GM12892 (cell line): ENCODE data around the gene ABCA1.
A peak's percentile ranks its signal among the peaks of the same experiment; 100 is the strongest.
"Not testable (repeated sequence)": the region's sequence is repeated elsewhere in the genome, so short reads cannot be mapped to it uniquely, and the experiment has no call there.

ENCODE experiments used
- DNase-seq: peaks from one replicate; pipeline ENCODE4 v3.0.0; 2011; ENCODE audit not compliant: insufficient read length
- FAIRE-seq: peaks from 2 replicates; lab custom pipeline; 2011; peaks lifted over from hg19 to GRCh38; lab: Jason Lieb, UNC
- POLR2A ChIP-seq: IDR thresholded peaks from 2 replicates; pipeline ENCODE4 v1.6.1; 2011; ENCODE audit warnings: low read depth, low read length, control low read depth
- POLR2AphosphoS5 ChIP-seq: IDR thresholded peaks from 2 replicates; pipeline ENCODE4 v1.6.1; 2011; ENCODE audit warnings: low read depth, low read length, control low read depth
- TAF1 ChIP-seq: IDR thresholded peaks from 2 replicates; pipeline ENCODE4 v1.6.1; 2011; ENCODE audit warnings: low read depth, mild to moderate bottlenecking, control low read depth, low read length, borderline replicate concordance

Gene ABCA1

GRCh38 chr9:104775574-104775936, 152.4 kb downstream of the ABCA1 start:
- TF ChIP-seq POLR2AphosphoS5 (no peak), POLR2A (no peak), TAF1 (no peak)
- FAIRE-seq (peak; percentile 81), DNase-seq (no peak)

- no peak for FAIRE-seq
- peak; percentile 7 for DNase-seq
- 0 out of 2 replicates have a peak, but pooled peaks have one; percentile 36 for TF ChIP-seq TAF1
- TF ChIP-seq POLR2AphosphoS5: peak; percentile 81; the same call in 1 of the 2 replicates
- peak; percentile 75 for TF ChIP-seq POLR2A
These were observed 153.0 kb downstream of the ABCA1 start for GRCh38 chr9:104774831-104775573.

- TF ChIP-seq POLR2AphosphoS5 (no peak), POLR2A (no peak), TAF1 (no peak)
- FAIRE-seq: no peak
- no peak for DNase-seq
These were observed 153.8 kb downstream of the ABCA1 start for GRCh38 chr9:104774132-104774531.

- DNase-seq (no peak), FAIRE-seq (peak; percentile 80)
- no peak for TF ChIP-seq POLR2AphosphoS5
- no peak for TF ChIP-seq POLR2A
- no peak for TF ChIP-seq TAF1
These were observed 155.0 kb downstream of the ABCA1 start for GRCh38 chr9:104772714-104773510.

GRCh38 chr9:104769655-104770054, 158.3 kb downstream of the ABCA1 start:
- FAIRE-seq (no peak), DNase-seq (no peak)
- TF ChIP-seq TAF1 (no peak), POLR2AphosphoS5 (no peak), POLR2A (no peak)

- DNase-seq, FAIRE-seq: not testable (repeated sequence)
These were observed 158.9 kb downstream of the ABCA1 start for GRCh38 chr9:104769029-104769428.

- DNase-seq (no peak), FAIRE-seq (no peak)
- TF ChIP-seq POLR2AphosphoS5 (no peak), TAF1 (no peak), POLR2A (no peak)
These were observed 160.4 kb downstream of the ABCA1 start for GRCh38 chr9:104767507-104767906.

GRCh38 chr9:104766025-104766424, 161.9 kb downstream of the ABCA1 start:
- FAIRE-seq (no peak), DNase-seq (no peak)
- no peak for TF ChIP-seq POLR2A
- TF ChIP-seq POLR2AphosphoS5: no peak
- TF ChIP-seq TAF1: no peak

- no peak for TF ChIP-seq POLR2AphosphoS5
- no peak for TF ChIP-seq POLR2A
- no peak for TF ChIP-seq TAF1
- FAIRE-seq: no peak
- no peak for DNase-seq
These were observed 162.8 kb downstream of the ABCA1 start for GRCh38 chr9:104765138-104765537.

GRCh38 chr9:104758974-104759373, 169.0 kb downstream of the ABCA1 start:
- no peak for DNase-seq
- no peak for TF ChIP-seq POLR2A
- no peak for TF ChIP-seq TAF1
- no peak for TF ChIP-seq POLR2AphosphoS5
- FAIRE-seq: no peak

GRCh38 chr9:104750185-104750767, 177.7 kb downstream of the ABCA1 start:
- FAIRE-seq: no peak
- TF ChIP-seq POLR2A (no peak), TAF1 (no peak), POLR2AphosphoS5 (no peak)
- DNase-seq: no peak

- TF ChIP-seq POLR2AphosphoS5 (no peak), TAF1 (no peak)
- DNase-seq (no peak), FAIRE-seq (peak; percentile 14)
These were observed 179.5 kb downstream of the ABCA1 start for GRCh38 chr9:104748359-104749031.
